ENCODE results near the gene DDHD1.
"Not testable (repeated sequence)": the region's sequence is repeated elsewhere in the genome, so short reads cannot be mapped to it uniquely, and the experiment has no call there.

DDHD1 gene

DNA sequence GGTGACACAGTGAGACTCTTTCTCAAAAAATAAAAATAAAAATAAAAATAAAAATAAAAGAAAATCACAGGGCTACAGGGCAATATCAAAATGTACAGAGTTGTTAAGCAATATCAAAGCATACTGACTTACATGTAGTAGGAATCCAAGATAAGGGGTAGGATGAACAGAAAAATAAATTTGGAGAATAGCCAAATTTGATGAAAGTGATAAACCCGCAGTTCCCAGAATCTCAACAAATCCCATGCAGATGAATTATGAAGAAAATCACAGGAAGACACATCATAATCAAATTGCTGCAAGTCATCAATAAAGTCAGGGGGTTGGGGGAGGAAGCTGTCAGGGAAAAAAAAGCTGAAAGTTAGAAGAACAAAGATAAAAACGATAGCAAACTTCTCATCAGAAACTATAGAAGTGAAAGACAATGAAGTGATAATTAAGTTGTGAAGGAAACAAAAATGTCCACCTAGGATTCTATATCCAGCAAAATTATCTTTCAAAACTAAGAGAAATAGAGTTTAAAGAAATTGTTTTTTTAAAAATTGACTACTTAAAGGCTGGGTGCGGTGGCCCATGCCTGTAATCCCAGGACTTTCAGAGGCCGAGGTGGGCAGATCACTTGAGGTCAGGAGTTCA, 15.4 kb downstream of the DDHD1 start:
- Histone ChIP-seq H3K4me1 (ENCODE audit: control insufficient read depth, insufficient read depth, low read length, poor library complexity, severe bottlenecking) (no peaks in the 10 kb centered on the region), H3K36me3 (ENCODE audit: control insufficient read depth, insufficient read depth, low read length) (no peaks in the 10 kb centered on the region), H3K27me3 (replicated peaks; ENCODE audit: control insufficient read depth, insufficient read depth, low read length, poor library complexity, severe bottlenecking) (no peaks in the 10 kb centered on the region), H3K27ac (ENCODE audit: insufficient read depth, low read length, poor library complexity, severe bottlenecking) (no peak overlapping the region), H3K9me3 (ENCODE audit: control insufficient read depth, low read length) (no peaks in the 10 kb centered on the region), H3K4me3 (ENCODE audit: insufficient read depth, low read depth, low read length, poor library complexity, severe bottlenecking) (no peak overlapping the region)
- no peak for DNase-seq

DNA sequence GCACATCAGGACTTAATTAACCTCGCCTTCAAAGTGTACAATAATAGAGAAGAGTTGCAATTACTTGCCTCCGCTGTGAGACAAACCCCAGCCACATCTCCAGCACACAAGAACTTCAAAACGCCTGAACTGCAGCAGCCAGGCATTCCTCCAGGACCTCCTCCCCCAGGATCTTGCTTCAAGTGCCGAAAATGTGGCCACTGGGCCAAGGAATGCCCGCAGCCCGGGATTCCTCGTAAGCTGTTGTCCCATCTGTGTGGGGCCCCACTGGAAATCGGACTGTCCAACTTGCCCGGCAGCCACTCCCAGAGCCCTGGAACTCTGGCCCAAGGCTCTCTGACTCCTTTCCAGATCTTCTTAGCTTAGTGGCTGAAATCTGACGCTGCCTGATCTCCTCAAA, 22.6 kb downstream of the DDHD1 start:
- not testable (repeated sequence) for H3K27me3 ChIP-seq (replicated peaks; ENCODE audit: control insufficient read depth, insufficient read depth, low read length, poor library complexity, severe bottlenecking); DNase-seq; H3K4me3 ChIP-seq (ENCODE audit: insufficient read depth, low read depth, low read length, poor library complexity, severe bottlenecking); H3K4me1 ChIP-seq (ENCODE audit: control insufficient read depth, insufficient read depth, low read length, poor library complexity, severe bottlenecking); H3K36me3 ChIP-seq (ENCODE audit: control insufficient read depth, insufficient read depth, low read length); H3K27ac ChIP-seq (ENCODE audit: insufficient read depth, low read length, poor library complexity, severe bottlenecking); H3K9me3 ChIP-seq (ENCODE audit: control insufficient read depth, low read length)

DNA sequence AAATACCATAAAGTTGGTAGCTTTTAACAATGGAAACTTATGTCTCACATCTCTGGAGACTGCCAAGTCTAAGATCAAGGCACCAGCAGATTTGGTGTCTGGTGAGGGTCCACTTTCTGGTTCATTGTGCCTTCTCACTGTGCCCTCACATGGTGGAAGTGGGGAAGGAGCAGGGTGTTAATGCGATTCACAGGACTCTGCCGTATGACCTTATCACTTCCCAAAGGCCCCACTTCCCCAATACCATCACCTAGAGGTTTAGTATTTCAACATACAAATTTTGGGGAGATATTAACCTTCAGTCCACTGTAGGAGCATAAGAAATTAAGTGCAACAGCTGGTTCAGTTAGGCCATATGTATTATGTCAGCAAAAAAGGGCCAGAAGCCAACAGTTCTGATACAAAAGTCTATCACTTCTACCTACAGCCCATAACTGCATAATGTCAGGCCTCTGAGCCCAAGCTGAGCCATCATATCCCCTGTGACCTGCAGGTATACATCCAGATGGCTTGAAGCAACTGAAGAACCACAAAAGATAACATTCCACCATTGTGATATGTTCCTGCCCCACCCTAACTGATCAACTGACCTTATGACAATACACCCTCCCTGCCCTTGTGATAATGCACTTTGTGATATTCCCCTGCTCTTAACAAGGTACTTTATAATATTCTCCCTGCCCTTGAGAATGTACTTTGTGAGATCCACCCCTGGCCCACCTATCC, 24.7 kb downstream of the DDHD1 start:
- DNase-seq: no peak
- H3K27ac ChIP-seq (ENCODE audit: insufficient read depth, low read length, poor library complexity, severe bottlenecking): no peak overlapping the region
- no peaks in the 10 kb centered on the region for H3K36me3 ChIP-seq (ENCODE audit: control insufficient read depth, insufficient read depth, low read length)
- no peaks in the 10 kb centered on the region for H3K9me3 ChIP-seq (ENCODE audit: control insufficient read depth, low read length)
- H3K4me1 ChIP-seq (ENCODE audit: control insufficient read depth, insufficient read depth, low read length, poor library complexity, severe bottlenecking): peaks cover 5% of the 10 kb centered on the region
- no peak overlapping the region for H3K4me3 ChIP-seq (ENCODE audit: insufficient read depth, low read depth, low read length, poor library complexity, severe bottlenecking)
- no peaks in the 10 kb centered on the region for H3K27me3 ChIP-seq (replicated peaks; ENCODE audit: control insufficient read depth, insufficient read depth, low read length, poor library complexity, severe bottlenecking)

DNA sequence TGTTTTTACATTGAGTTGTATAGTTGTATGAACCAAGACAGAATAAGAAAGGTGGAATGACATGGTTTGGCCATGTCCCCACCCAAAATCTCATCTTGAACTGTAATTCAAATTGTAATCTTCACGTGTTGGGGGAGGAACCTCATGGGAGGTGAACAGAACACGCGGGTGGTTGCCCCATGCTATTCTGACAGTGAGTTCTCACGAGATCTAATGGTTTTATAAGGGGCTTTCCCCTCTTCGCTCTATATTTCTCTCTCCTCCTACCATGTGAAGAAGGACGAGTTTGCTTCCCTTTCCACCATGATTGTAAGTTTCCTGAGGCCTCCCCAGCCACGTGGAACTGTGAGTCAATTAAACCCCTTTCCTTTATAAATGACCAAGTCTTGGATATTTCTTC, 25.3 kb downstream of the DDHD1 start:
- Histone ChIP-seq H3K4me3 (ENCODE audit: insufficient read depth, low read depth, low read length, poor library complexity, severe bottlenecking) (no peak overlapping the region), H3K36me3 (ENCODE audit: control insufficient read depth, insufficient read depth, low read length) (no peaks in the 10 kb centered on the region), H3K27me3 (replicated peaks; ENCODE audit: control insufficient read depth, insufficient read depth, low read length, poor library complexity, severe bottlenecking) (no peaks in the 10 kb centered on the region), H3K27ac (ENCODE audit: insufficient read depth, low read length, poor library complexity, severe bottlenecking) (no peak overlapping the region), H3K4me1 (ENCODE audit: control insufficient read depth, insufficient read depth, low read length, poor library complexity, severe bottlenecking) (peaks cover 5% of the 10 kb centered on the region), H3K9me3 (ENCODE audit: control insufficient read depth, low read length) (no peaks in the 10 kb centered on the region)
- no peak for DNase-seq

DNA sequence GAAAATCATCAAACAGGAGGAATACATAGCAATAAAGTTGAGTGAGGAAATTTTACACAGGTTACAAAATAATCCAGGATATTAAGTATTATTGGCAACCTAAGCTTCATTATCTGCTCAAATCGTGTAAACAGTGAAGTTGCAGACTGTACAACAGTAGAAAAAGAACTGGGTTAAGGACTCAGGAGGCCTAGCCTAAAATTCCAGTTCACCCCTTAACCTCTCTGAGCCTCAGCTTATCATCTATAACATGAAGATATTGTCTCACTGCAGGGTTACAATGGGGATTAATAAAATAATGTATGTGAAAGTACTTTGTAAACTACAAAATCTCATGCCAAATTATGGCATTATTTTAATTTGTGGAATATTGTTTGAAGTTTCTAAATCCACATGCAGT, 26.0 kb downstream of the DDHD1 start:
- Histone ChIP-seq H3K27me3 (replicated peaks; ENCODE audit: control insufficient read depth, insufficient read depth, low read length, poor library complexity, severe bottlenecking) (no peaks in the 10 kb centered on the region), H3K9me3 (ENCODE audit: control insufficient read depth, low read length) (no peaks in the 10 kb centered on the region), H3K27ac (ENCODE audit: insufficient read depth, low read length, poor library complexity, severe bottlenecking) (no peak overlapping the region), H3K36me3 (ENCODE audit: control insufficient read depth, insufficient read depth, low read length) (no peaks in the 10 kb centered on the region), H3K4me3 (ENCODE audit: insufficient read depth, low read depth, low read length, poor library complexity, severe bottlenecking) (no peak overlapping the region), H3K4me1 (ENCODE audit: control insufficient read depth, insufficient read depth, low read length, poor library complexity, severe bottlenecking) (peaks cover 5% of the 10 kb centered on the region)
- no peak for DNase-seq

DNA sequence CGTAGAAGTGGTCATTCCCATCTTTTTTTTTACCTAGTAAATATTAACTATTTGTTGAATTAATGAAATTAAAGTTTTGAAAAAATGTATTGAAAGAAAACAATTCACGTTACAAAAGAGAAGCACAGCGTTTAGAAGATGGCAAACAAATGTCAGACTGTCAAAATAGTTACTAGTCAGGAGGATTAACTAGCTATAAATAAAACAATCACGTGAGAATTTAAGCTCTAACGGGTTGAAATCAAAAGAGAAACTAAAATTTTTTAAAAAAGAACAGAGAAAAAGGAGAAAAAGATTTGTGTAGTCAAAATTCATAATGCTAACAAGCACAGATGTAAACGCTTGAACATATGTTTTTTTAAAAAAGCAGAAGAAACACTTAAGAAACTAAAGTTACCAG, 26.4 kb downstream of the DDHD1 start:
- no peaks in the 10 kb centered on the region for H3K9me3 ChIP-seq (ENCODE audit: control insufficient read depth, low read length)
- no peak overlapping the region for H3K4me3 ChIP-seq (ENCODE audit: insufficient read depth, low read depth, low read length, poor library complexity, severe bottlenecking)
- no peak for DNase-seq
- H3K27me3 ChIP-seq (replicated peaks; ENCODE audit: control insufficient read depth, insufficient read depth, low read length, poor library complexity, severe bottlenecking): no peaks in the 10 kb centered on the region
- H3K4me1 ChIP-seq (ENCODE audit: control insufficient read depth, insufficient read depth, low read length, poor library complexity, severe bottlenecking): peaks cover 5% of the 10 kb centered on the region
- no peaks in the 10 kb centered on the region for H3K36me3 ChIP-seq (ENCODE audit: control insufficient read depth, insufficient read depth, low read length)
- H3K27ac ChIP-seq (ENCODE audit: insufficient read depth, low read length, poor library complexity, severe bottlenecking): no peak overlapping the region

GRCh38 chr14:53124786-53125185, 28.3 kb downstream of the DDHD1 start:
- H3K27me3 ChIP-seq (replicated peaks; ENCODE audit: control insufficient read depth, insufficient read depth, low read length, poor library complexity, severe bottlenecking): no peaks in the 10 kb centered on the region
- H3K9me3 ChIP-seq (ENCODE audit: control insufficient read depth, low read length): no peaks in the 10 kb centered on the region
- H3K36me3 ChIP-seq (ENCODE audit: control insufficient read depth, insufficient read depth, low read length): no peaks in the 10 kb centered on the region
- peaks cover 5% of the 10 kb centered on the region for H3K4me1 ChIP-seq (ENCODE audit: control insufficient read depth, insufficient read depth, low read length, poor library complexity, severe bottlenecking)
- H3K27ac ChIP-seq (ENCODE audit: insufficient read depth, low read length, poor library complexity, severe bottlenecking): no peak overlapping the region
- no peak for DNase-seq
- no peak overlapping the region for H3K4me3 ChIP-seq (ENCODE audit: insufficient read depth, low read depth, low read length, poor library complexity, severe bottlenecking)

GRCh38 chr14:53121419-53121818, 31.7 kb downstream of the DDHD1 start:
- not testable (repeated sequence) for H3K36me3 ChIP-seq (ENCODE audit: control insufficient read depth, insufficient read depth, low read length); H3K27me3 ChIP-seq (replicated peaks; ENCODE audit: control insufficient read depth, insufficient read depth, low read length, poor library complexity, severe bottlenecking); H3K4me1 ChIP-seq (ENCODE audit: control insufficient read depth, insufficient read depth, low read length, poor library complexity, severe bottlenecking); H3K4me3 ChIP-seq (ENCODE audit: insufficient read depth, low read depth, low read length, poor library complexity, severe bottlenecking); DNase-seq; H3K9me3 ChIP-seq (ENCODE audit: control insufficient read depth, low read length); H3K27ac ChIP-seq (ENCODE audit: insufficient read depth, low read length, poor library complexity, severe bottlenecking)

GRCh38 chr14:53117479-53117878, 35.6 kb downstream of the DDHD1 start:
- H3K4me1 ChIP-seq (ENCODE audit: control insufficient read depth, insufficient read depth, low read length, poor library complexity, severe bottlenecking); H3K9me3 ChIP-seq (ENCODE audit: control insufficient read depth, low read length); DNase-seq; H3K36me3 ChIP-seq (ENCODE audit: control insufficient read depth, insufficient read depth, low read length); H3K27ac ChIP-seq (ENCODE audit: insufficient read depth, low read length, poor library complexity, severe bottlenecking); H3K27me3 ChIP-seq (replicated peaks; ENCODE audit: control insufficient read depth, insufficient read depth, low read length, poor library complexity, severe bottlenecking); H3K4me3 ChIP-seq (ENCODE audit: insufficient read depth, low read depth, low read length, poor library complexity, severe bottlenecking): not testable (repeated sequence)

DNA sequence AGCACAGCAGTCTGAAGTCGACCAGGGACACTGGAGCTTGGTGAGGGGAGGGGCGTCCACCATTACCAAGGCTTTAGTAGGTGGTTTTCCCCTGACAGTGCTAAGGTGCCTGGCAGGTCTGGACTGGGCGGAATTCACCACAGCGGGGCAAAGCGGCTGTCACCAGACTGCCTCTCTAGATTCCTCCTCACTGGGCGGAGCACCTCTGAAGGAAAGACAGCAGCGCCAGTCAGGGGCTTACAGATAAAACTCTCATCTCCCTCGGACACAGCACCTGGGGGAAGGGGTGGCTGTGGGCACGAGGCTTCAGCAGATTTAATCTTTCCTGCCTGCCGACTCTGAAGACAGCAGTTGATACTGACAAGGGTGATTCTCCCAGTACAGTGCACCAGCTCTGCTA, 39.1 kb downstream of the DDHD1 start:
- DNase-seq: no peak
- Histone ChIP-seq H3K27me3 (replicated peaks; ENCODE audit: control insufficient read depth, insufficient read depth, low read length, poor library complexity, severe bottlenecking) (no peaks in the 10 kb centered on the region), H3K27ac (ENCODE audit: insufficient read depth, low read length, poor library complexity, severe bottlenecking) (no peak overlapping the region), H3K4me3 (ENCODE audit: insufficient read depth, low read depth, low read length, poor library complexity, severe bottlenecking) (no peak overlapping the region), H3K36me3 (ENCODE audit: control insufficient read depth, insufficient read depth, low read length) (no peaks in the 10 kb centered on the region), H3K9me3 (ENCODE audit: control insufficient read depth, low read length) (no peaks in the 10 kb centered on the region), H3K4me1 (ENCODE audit: control insufficient read depth, insufficient read depth, low read length, poor library complexity, severe bottlenecking) (peaks cover 3% of the 10 kb centered on the region)
